IMR-90 (cell line): Measurements from ENCODE around the gene GFY. TPM values are rescaled to one million over a fixed set of nuclear protein-coding genes. Genes with fewer than 3 reads are reported as not detected.

Experiments
- ATAC-seq: fragments of 200-7000 bp; cut with Tn5 transposase; 2 replicates; pipeline ENCODE4 v1.9.1; 2020; ENCODE audit warnings: low read depth, mild to moderate bottlenecking, moderate library complexity
- BruUV-seq: library from RNA; stranded (reverse); fragments of 400-500 nt; replicated peaks from 2 replicates; lab custom pipeline; 2021; lab: Mats Ljungman, UMichigan
- CTCF ChIA-PET: fragments of 300-600 bp; formaldehyde crosslinking; extraction: SDS; loops from one replicate; lab custom pipeline; 2021; ENCODE audit warnings: antibody characterized with exemption; lab: Yijun Ruan, JAX
- POLR2A ChIA-PET: fragments of 300-600 bp; sonication (Branson Sonifier 250); formaldehyde crosslinking; loops from one replicate; lab custom pipeline; 2022; ENCODE audit warnings: antibody characterized with exemption; ENCODE audit not compliant: unreplicated experiment; lab: Charles Lee
- DNase-seq: peaks from one replicate; pipeline ENCODE4 v3.0.0; 2013
- H2AFZ ChIP-seq: replicated peaks from 2 replicates; pipeline ENCODE3; 2013; ENCODE audit warnings: low read length, mild to moderate bottlenecking; ENCODE audit not compliant: poor library complexity
- H2AK5ac ChIP-seq: 2 replicates; pipeline ENCODE4 v1.6.1; 2013; ENCODE audit warnings: low read depth, low read length, inconsistent platforms
- H2AK9ac ChIP-seq: replicated peaks from 2 replicates; pipeline ENCODE3; 2013; ENCODE audit warnings: mild to moderate bottlenecking, low read depth, low read length, moderate library complexity; ENCODE audit not compliant: poor library complexity
- H2BK120ac ChIP-seq: 2 replicates; pipeline ENCODE4 v1.6.1; 2013; ENCODE audit warnings: low read depth, low read length, inconsistent platforms
- H2BK15ac ChIP-seq: 3 replicates; pipeline ENCODE4 v1.6.1; 2013; ENCODE audit warnings: low read depth, low read length, inconsistent platforms
- H2BK20ac ChIP-seq: 2 replicates; pipeline ENCODE4 v1.6.1; 2013; ENCODE audit warnings: low read depth, mild to moderate bottlenecking, inconsistent platforms, low read length, moderate library complexity
- H2BK5ac ChIP-seq: 2 replicates; pipeline ENCODE4 v1.6.1; 2013; ENCODE audit warnings: mild to moderate bottlenecking, low read depth, low read length, inconsistent platforms; ENCODE audit not compliant: poor library complexity, severe bottlenecking
- H3K14ac ChIP-seq: replicated peaks from 2 replicates; pipeline ENCODE4 v1.6.1; 2013; ENCODE audit warnings: low read depth, low read length, inconsistent platforms
- H3K18ac ChIP-seq: 2 replicates; pipeline ENCODE4 v1.6.1; 2013; ENCODE audit warnings: low read depth, low read length, control low read depth
- H3K23ac ChIP-seq: 2 replicates; pipeline ENCODE4 v1.6.1; 2013; ENCODE audit warnings: low read depth, low read length, inconsistent platforms
- H3K27ac ChIP-seq: 2 replicates; pipeline ENCODE4 v1.5.1; 2013; ENCODE audit warnings: mild to moderate bottlenecking, control low read depth, low read length; ENCODE audit not compliant: insufficient read depth
- H3K27me3 ChIP-seq: 2 replicates; pipeline ENCODE4 v1.6.1; 2013; ENCODE audit warnings: low read length; ENCODE audit not compliant: control insufficient read depth, insufficient read depth
- H3K36me3 ChIP-seq: 2 replicates; pipeline ENCODE4 v1.6.1; 2013; ENCODE audit warnings: low read length, mixed read lengths; ENCODE audit not compliant: control insufficient read depth, insufficient read depth
- H3K4ac ChIP-seq: 2 replicates; pipeline ENCODE4 v1.6.1; 2013; ENCODE audit warnings: low read depth, low read length, inconsistent platforms
- H3K4me1 ChIP-seq: 2 replicates; pipeline ENCODE4 v1.6.1; 2013; ENCODE audit warnings: low read length, mixed read lengths; ENCODE audit not compliant: control insufficient read depth, insufficient read depth
- H3K4me2 ChIP-seq: 2 replicates; pipeline ENCODE4 v1.6.1; 2013; ENCODE audit warnings: low read depth, mild to moderate bottlenecking, control low read depth, low read length, moderate library complexity
- H3K4me3 ChIP-seq: 2 replicates; pipeline ENCODE4 v1.5.1; 2013; ENCODE audit warnings: low read depth, mild to moderate bottlenecking, control low read depth, low read length, moderate library complexity; ENCODE audit not compliant: insufficient read depth
- H3K56ac ChIP-seq: 2 replicates; pipeline ENCODE4 v1.6.1; 2013; ENCODE audit warnings: low read length, inconsistent platforms; ENCODE audit not compliant: insufficient read depth; ENCODE audit errors: extremely low read depth
- H3K79me1 ChIP-seq, 2 experiments: 2 replicates each; pipeline ENCODE4 v1.6.1; 2013; ENCODE audit warnings: low read length in 2 of 2, inconsistent platforms in 1 of 2, low read depth in 1 of 2
- H3K9ac ChIP-seq: 2 replicates; pipeline ENCODE4 v1.6.1; 2013; ENCODE audit warnings: low read depth, low read length, control low read depth
- H3K9me1 ChIP-seq: 2 replicates; pipeline ENCODE4 v1.6.1; 2013; ENCODE audit warnings: low read length, inconsistent platforms; ENCODE audit not compliant: insufficient read depth
- H3K9me3 ChIP-seq: 2 replicates; pipeline ENCODE4 v1.6.1; 2013; ENCODE audit warnings: low read length; ENCODE audit not compliant: control insufficient read depth, insufficient read depth
- H4K20me1 ChIP-seq: 2 replicates; pipeline ENCODE4 v1.6.1; 2013; ENCODE audit warnings: low read length, inconsistent platforms; ENCODE audit not compliant: insufficient read depth
- H4K5ac ChIP-seq: 2 replicates; pipeline ENCODE4 v1.6.1; 2013; ENCODE audit warnings: mild to moderate bottlenecking, low read depth, low read length, control low read depth
- H4K8ac ChIP-seq, 2 experiments: 2 replicates each; pipeline ENCODE4 v1.6.1; 2013; ENCODE audit warnings: low read depth in 2 of 2, low read length in 2 of 2, control low read depth in 1 of 2, inconsistent platforms in 1 of 2
- H4K91ac ChIP-seq: 2 replicates; pipeline ENCODE4 v1.6.1; 2013; ENCODE audit warnings: low read depth, low read length, inconsistent platforms; ENCODE audit not compliant: insufficient read depth
- BHLHE40 ChIP-seq: fragments of 150-350 bp; IDR thresholded peaks from 2 replicates; pipeline ENCODE4 v1.6.1; 2016; ENCODE audit warnings: mild to moderate bottlenecking, low read depth, low read length
- CEBPB ChIP-seq: IDR thresholded peaks from 2 replicates; pipeline ENCODE4 v1.6.1; 2012; ENCODE audit warnings: low read depth, low read length, improper control_type of control experiment
- FOS ChIP-seq: fragments of 150-350 bp; IDR thresholded peaks from 2 replicates; pipeline ENCODE4 v1.6.1; 2016; ENCODE audit warnings: low read depth, low read length
- MAZ ChIP-seq: IDR thresholded peaks from 2 replicates; pipeline ENCODE4 v1.6.1; 2012; ENCODE audit warnings: low read depth, mild to moderate bottlenecking, low read length, improper control_type of control experiment, moderate library complexity, borderline replicate concordance
- MXI1 ChIP-seq: IDR thresholded peaks from 2 replicates; pipeline ENCODE4 v1.6.1; 2012; ENCODE audit warnings: low read depth, mild to moderate bottlenecking, low read length, moderate library complexity, borderline replicate concordance
- POLR2A ChIP-seq: IDR thresholded peaks from 2 replicates; pipeline ENCODE4 v1.6.1; 2012; ENCODE audit warnings: mild to moderate bottlenecking, low read depth, low read length
- RAD21 ChIP-seq: IDR thresholded peaks from 2 replicates; pipeline ENCODE4 v1.6.1; 2012; ENCODE audit warnings: low read length, improper control_type of control experiment
- RCOR1 ChIP-seq: IDR thresholded peaks from 2 replicates; pipeline ENCODE4 v1.6.1; 2012; ENCODE audit warnings: mild to moderate bottlenecking, low read length, improper control_type of control experiment; ENCODE audit not compliant: insufficient replicate concordance
- WGBS, 2 experiments: methylation state at CpG; one replicate each; pipeline versions ENCODE4 v1.1.5 to v1.1.7; 2013; ENCODE audit warnings: missing lambda C conversion rate in 2 of 2; ENCODE audit not compliant: insufficient read length in 1 of 2; ENCODE audit errors: extremely low coverage in 2 of 2; 5-methylcytosine and 5-hydroxymethylcytosine counted together
- dilution Hi-C: fragments of 300-500 bp; cut with HindIII; formaldehyde crosslinking; loops from one replicate; pipeline ENCODE4 v1.14.3; 2018; ENCODE audit warnings: low sequenced_read_pairs; ENCODE audit not compliant: unreplicated experiment
- in situ Hi-C: fragments of 300-500 bp; cut with MboI; formaldehyde crosslinking; loops from 3 replicates; pipeline ENCODE4 v1.14.3; 2019; ENCODE audit warnings: low sequenced_read_pairs, inconsistent platforms, mixed read lengths
- intact Hi-C: fragments of 100-400 bp; cut with micrococcal nuclease; formaldehyde crosslinking; loops from 2 replicates; pipeline ENCODE4 v1.10.0; 2022
- polyA plus RNA-seq, 3 experiments: library from polyadenylated mRNA; depleted of rRNA; stranded (reverse); fragments of >200 nt; gene quantifications; 2 replicates each; pipeline ENCODE4 v1.2.3, GENCODE V29; 2012; ENCODE audit warnings: low replicate concordance in 1 of 3
- total RNA-seq: library from RNA; depleted of rRNA; stranded (reverse); fragments of >200 nt; gene quantifications from 2 replicates; pipeline ENCODE4 v1.2.3, GENCODE V29; 2012
- TF ChIP-seq, protein P1 (sequence below): fragments of 150-350 bp; IDR thresholded peaks from 2 replicates; pipeline ENCODE4 v1.6.1; 2016; ENCODE audit warnings: low read depth, mild to moderate bottlenecking, low read length, moderate library complexity, borderline replicate concordance
- TF ChIP-seq, protein P2 (sequence below): conservative IDR thresholded peaks from 2 replicates; pipeline ENCODE4 v1.5.1; 2012; ENCODE audit warnings: mild to moderate bottlenecking, low read depth, low read length, improper control_type of control experiment

Gene GFY
- total and polyA plus RNA-seq, 2 of the 4 experiments (the other 2 are of a cell fraction): not detected

DNA sequence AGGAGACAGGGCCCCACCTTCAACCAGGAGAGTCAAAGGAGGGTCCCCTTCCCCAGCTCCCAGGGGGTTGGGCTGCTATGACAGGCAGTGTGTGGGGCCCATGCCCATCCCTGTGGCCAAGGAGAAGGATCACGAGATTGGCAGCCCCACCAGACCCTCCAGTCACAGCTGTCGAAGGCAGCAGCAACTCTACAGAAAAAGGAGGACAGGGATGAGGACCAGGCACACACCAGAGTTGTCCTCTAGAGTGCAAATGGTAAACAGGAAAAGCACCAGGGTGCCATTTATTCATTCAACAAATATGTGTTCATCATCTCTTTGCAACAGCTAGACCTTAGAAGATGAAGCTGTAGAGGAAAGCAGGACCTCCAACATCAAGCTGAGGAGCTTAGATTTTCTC lies 6.0 kb upstream of the GFY start:
- peaks cover 2% of the 10 kb centered on the region; the same call in 1 of the 2 replicates for H3K4me1 ChIP-seq
- H4K8ac ChIP-seq: no peak overlapping the region
- no peak overlapping the region for H2BK120ac ChIP-seq
- H3K14ac ChIP-seq: no peak overlapping the region
- no peak overlapping the region for H3K23ac ChIP-seq
- in situ Hi-C loops: no loop called here
- intact Hi-C loops: no loop called here
- no peaks in the 10 kb centered on the region for H3K9me1 ChIP-seq
- ChIA-PET CTCF (interaction anchor here (0.5 kb wide), 1 partner anchor 13 kb away, joined by 3 read pairs; no protein-coding TSS in a partner anchor), POLR2A (no interaction called here)
- no peak overlapping the region for H2AK9ac ChIP-seq
- H2BK15ac ChIP-seq: no peak overlapping the region
- no peak overlapping the region for H3K4ac ChIP-seq
- H3K56ac ChIP-seq: no peak overlapping the region
- H4K20me1 ChIP-seq: no peaks in the 10 kb centered on the region
- no peak overlapping the region for H4K91ac ChIP-seq
- no peak overlapping the region for H4K5ac ChIP-seq
- no peak overlapping the region for H3K4me2 ChIP-seq
- no CpG with 5 or more reads among the region's 2 CpGs for WGBS, 2 experiments
- ATAC-seq: no peak
- no peak for DNase-seq
- H3K9ac ChIP-seq: no peak overlapping the region
- peaks cover 86% of the 10 kb centered on the region for H3K27me3 ChIP-seq
- no peak overlapping the region for H2AK5ac ChIP-seq
- H3K36me3 ChIP-seq: no peaks in the 10 kb centered on the region
- TF ChIP-seq, protein P1, sequence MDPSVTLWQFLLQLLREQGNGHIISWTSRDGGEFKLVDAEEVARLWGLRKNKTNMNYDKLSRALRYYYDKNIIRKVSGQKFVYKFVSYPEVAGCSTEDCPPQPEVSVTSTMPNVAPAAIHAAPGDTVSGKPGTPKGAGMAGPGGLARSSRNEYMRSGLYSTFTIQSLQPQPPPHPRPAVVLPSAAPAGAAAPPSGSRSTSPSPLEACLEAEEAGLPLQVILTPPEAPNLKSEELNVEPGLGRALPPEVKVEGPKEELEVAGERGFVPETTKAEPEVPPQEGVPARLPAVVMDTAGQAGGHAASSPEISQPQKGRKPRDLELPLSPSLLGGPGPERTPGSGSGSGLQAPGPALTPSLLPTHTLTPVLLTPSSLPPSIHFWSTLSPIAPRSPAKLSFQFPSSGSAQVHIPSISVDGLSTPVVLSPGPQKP: no peak
- TF ChIP-seq MXI1 (no peak), POLR2A (no peak), RAD21 (no peak), FOS (no peak), RCOR1 (no peak), BHLHE40 (no peak), CEBPB (no peak), MAZ (no peak)
- TF ChIP-seq, protein P2, sequence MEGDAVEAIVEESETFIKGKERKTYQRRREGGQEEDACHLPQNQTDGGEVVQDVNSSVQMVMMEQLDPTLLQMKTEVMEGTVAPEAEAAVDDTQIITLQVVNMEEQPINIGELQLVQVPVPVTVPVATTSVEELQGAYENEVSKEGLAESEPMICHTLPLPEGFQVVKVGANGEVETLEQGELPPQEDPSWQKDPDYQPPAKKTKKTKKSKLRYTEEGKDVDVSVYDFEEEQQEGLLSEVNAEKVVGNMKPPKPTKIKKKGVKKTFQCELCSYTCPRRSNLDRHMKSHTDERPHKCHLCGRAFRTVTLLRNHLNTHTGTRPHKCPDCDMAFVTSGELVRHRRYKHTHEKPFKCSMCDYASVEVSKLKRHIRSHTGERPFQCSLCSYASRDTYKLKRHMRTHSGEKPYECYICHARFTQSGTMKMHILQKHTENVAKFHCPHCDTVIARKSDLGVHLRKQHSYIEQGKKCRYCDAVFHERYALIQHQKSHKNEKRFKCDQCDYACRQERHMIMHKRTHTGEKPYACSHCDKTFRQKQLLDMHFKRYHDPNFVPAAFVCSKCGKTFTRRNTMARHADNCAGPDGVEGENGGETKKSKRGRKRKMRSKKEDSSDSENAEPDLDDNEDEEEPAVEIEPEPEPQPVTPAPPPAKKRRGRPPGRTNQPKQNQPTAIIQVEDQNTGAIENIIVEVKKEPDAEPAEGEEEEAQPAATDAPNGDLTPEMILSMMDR: no peak
- no peak overlapping the region for H2BK5ac ChIP-seq
- no peak overlapping the region for H2AFZ ChIP-seq
- no peak overlapping the region for H3K27ac ChIP-seq
- no peak overlapping the region for H2BK20ac ChIP-seq
- H3K9me3 ChIP-seq: no peaks in the 10 kb centered on the region
- dilution Hi-C loops: no loop called here
- H3K79me1 ChIP-seq: no peaks in the 10 kb centered on the region
- H3K18ac ChIP-seq: no peak overlapping the region
- no peak overlapping the region for H3K4me3 ChIP-seq
- no TSS peak for BruUV-seq
